Hepatocyte (in vitro differentiated cells): ENCODE measurements around the gene SYNE4.

ENCODE experiments used
- CTCF ChIP-seq: fragments of 200-600 bp; sonication (generic); IDR thresholded peaks from 2 replicates; pipeline ENCODE4 v1.5.1; 2016; ENCODE audit warnings: antibody characterized with exemption, mild to moderate bottlenecking; ENCODE audit not compliant: poor library complexity
- EZH2 ChIP-seq: fragments of 200-600 bp; sonication (generic); IDR thresholded peaks from 2 replicates; pipeline ENCODE4 v1.6.1; 2016; ENCODE audit warnings: antibody characterized with exemption, mild to moderate bottlenecking, borderline replicate concordance
- EZH2phosphoT487 ChIP-seq: fragments of 200-600 bp; sonication (generic); IDR thresholded peaks from one replicate; pipeline ENCODE4 v1.6.1; 2018; ENCODE audit warnings: antibody characterized with exemption, mild to moderate bottlenecking, low read depth, moderate library complexity; ENCODE audit not compliant: unreplicated experiment, severe bottlenecking

- TF ChIP-seq EZH2 (no peak), CTCF (no peak), EZH2phosphoT487 (no peak)
Observed at GRCh38 chr19:35995048-35995993, 13.3 kb downstream of the SYNE4 start, which contains the start of gene SDHAF1.
